MM.1S (cell line): ENCODE results near the gene VAMP3.

Experiments used
- CTCF ChIP-seq: fragments of 300-600 bp; sonication (generic); IDR thresholded peaks from 2 replicates; pipeline ENCODE4 v1.5.1; 2016; ENCODE audit warnings: antibody characterized with exemption, low read length, mixed read lengths
- EZH2phosphoT487 ChIP-seq: fragments of 300-600 bp; sonication (generic); IDR thresholded peaks from 2 replicates; pipeline ENCODE4 v1.6.1; 2018; ENCODE audit warnings: antibody characterized with exemption, low read length

- TF ChIP-seq CTCF, result no peak
- no peak for TF ChIP-seq EZH2phosphoT487
These were observed 44.5 kb upstream of the VAMP3 start for GRCh38 chr1:7726623-7727022.
